Measurements from ENCODE around the gene FHIT.

FHIT gene

GRCh38 chr3:60133269-60134162, 1117.7 kb downstream of the FHIT start:
- no peak for DNase-seq

- no peak for DNase-seq
These were observed 1119.6 kb downstream of the FHIT start for GRCh38 chr3:60131618-60132017.

GRCh38 chr3:60126511-60127304, 1124.5 kb downstream of the FHIT start:
- peak; percentile 18 for DNase-seq

- no peak for DNase-seq
These were observed 1125.6 kb downstream of the FHIT start for GRCh38 chr3:60125686-60126085.

- no peak for DNase-seq
These were observed 1131.0 kb downstream of the FHIT start for GRCh38 chr3:60120245-60120644.

GRCh38 chr3:60114191-60114590, 1137.1 kb downstream of the FHIT start:
- DNase-seq = no peak

GRCh38 chr3:60107275-60107674, 1144.0 kb downstream of the FHIT start:
- DNase-seq = no peak

GRCh38 chr3:60102154-60102553, 1149.1 kb downstream of the FHIT start:
- no peak for DNase-seq

- no peak for DNase-seq
These were observed 1149.6 kb downstream of the FHIT start for GRCh38 chr3:60101621-60102020.

GRCh38 chr3:60096403-60096802, 1154.8 kb downstream of the FHIT start:
- DNase-seq = no peak

GRCh38 chr3:60095930-60096329, 1155.3 kb downstream of the FHIT start:
- DNase-seq = no peak

GRCh38 chr3:60095516-60095915, 1155.7 kb downstream of the FHIT start:
- DNase-seq = no peak

- no peak for DNase-seq
These were observed 1156.8 kb downstream of the FHIT start for GRCh38 chr3:60094392-60094947.

GRCh38 chr3:60090548-60090947, 1160.7 kb downstream of the FHIT start:
- DNase-seq = no peak

- DNase-seq = peak; percentile 63
These were observed 1164.4 kb downstream of the FHIT start for GRCh38 chr3:60086811-60087210.

- DNase-seq = no peak
These were observed 1165.6 kb downstream of the FHIT start for GRCh38 chr3:60085649-60086048.

GRCh38 chr3:60081381-60082095, 1169.7 kb downstream of the FHIT start:
- no peak for DNase-seq

GRCh38 chr3:60080648-60081047, 1170.6 kb downstream of the FHIT start:
- no peak for DNase-seq

GRCh38 chr3:60079076-60079475, 1172.2 kb downstream of the FHIT start:
- no peak for DNase-seq

- DNase-seq = no peak
These were observed 1174.9 kb downstream of the FHIT start for GRCh38 chr3:60076331-60076730.

- DNase-seq = no peak
These were observed 1177.3 kb downstream of the FHIT start for GRCh38 chr3:60073942-60074341.

- no peak for DNase-seq
These were observed 1178.0 kb downstream of the FHIT start for GRCh38 chr3:60073228-60073627.

- DNase-seq = no peak
These were observed 1180.9 kb downstream of the FHIT start for GRCh38 chr3:60070366-60070765.

All from fibroblast of skin of right quadriceps (primary cell).